HG02970 (cell line): ENCODE results near the gene CHST11.

Experiments used
- ATAC-seq: cut with Tn5 transposase; IDR thresholded peaks from one replicate; pipeline ENCODE4 v1.9.1; 2021; ENCODE audit warnings: mild to moderate bottlenecking, moderate library complexity, moderate number of reproducible peaks; ENCODE audit not compliant: unreplicated experiment, low FRiP score

The CHST11 gene

DNA sequence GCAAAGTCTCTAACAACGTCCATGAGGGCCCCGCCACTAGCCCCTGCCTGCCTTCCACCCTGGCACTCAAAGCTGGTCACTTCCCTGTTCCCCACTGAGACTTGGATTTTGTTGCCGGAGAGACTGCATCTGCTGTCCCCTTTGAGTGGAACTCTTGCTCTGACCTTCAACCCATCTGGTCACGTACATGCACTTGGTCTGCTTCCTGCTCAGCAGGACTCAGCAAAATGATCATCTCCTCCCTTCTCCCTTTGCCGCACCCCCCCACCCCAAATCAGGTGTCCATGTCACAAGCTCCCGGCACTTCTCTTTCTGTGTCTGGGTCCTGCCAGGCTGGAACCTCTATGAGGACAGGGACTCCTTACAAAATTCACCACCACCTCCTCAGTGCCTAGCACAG is 180.9 kb downstream of the CHST11 start:
- no peak for ATAC-seq

DNA sequence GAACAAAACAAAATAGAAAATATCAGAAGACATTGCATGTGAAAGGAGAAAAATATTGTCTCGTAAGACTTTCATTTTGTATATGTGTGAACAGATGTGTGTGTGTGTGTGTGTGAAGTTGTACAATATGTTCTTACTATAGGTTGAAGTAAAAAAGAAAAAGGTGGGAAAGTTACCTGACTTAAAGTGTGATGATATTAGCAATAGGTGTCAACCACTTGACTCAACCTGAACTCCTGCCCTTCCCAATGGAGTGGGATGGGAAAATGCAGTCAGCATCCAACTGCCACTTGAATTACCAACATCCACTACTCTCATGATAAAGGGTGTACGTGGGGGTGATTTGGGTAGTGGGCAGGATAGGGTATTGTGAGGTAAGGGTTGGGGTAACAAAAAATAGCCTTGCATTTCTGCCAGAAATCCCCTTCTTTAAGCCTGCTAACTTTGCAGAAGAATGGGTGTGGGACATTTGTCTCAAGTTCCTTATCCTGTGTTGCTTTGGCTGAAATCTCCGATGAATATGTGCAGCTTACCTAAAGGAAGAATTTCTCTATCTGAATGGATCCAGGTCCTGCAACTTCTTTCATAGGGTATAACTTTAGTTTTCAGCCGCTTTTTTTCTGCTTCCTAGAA is 181.6 kb downstream of the CHST11 start:
- no peak for ATAC-seq

DNA sequence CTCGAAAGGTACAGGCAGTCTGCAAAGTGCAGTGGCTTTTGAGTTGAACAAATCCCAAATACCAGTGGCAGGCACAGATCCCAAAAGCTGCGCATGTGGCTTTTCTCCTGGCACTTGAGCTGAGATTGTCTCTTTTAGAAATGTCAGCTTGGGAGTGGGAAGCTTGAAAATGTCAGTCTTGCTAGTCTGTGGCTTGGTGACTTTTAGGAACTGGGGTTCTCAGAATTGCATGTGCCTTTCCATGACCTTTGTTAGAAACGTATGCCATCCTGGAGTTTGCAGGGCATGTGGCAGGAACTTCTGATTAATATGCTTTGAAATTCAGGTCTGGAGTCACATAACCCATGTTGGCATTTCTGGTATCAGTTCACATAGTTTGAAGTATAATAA is 182.1 kb downstream of the CHST11 start:
- ATAC-seq, result no peak

DNA sequence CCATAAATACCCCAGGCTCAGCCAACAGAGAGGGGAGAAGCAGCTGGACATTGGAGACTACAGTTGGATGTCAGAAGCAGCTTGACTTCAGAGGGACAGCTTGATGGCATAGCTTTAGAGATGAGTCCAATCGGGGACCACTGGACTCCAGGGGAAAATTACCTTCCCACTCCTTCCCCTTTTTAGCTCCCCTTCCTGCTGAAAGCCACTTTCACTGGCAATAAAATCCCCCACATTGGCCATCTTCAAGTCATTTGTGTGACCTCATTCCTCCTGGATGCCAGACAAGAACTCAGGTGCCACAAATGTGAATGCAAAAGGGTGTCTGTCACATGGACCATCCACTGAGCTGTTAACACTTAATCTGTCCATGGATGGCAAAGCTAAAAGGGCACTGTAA is 184.2 kb downstream of the CHST11 start:
- ATAC-seq, result no peak

DNA sequence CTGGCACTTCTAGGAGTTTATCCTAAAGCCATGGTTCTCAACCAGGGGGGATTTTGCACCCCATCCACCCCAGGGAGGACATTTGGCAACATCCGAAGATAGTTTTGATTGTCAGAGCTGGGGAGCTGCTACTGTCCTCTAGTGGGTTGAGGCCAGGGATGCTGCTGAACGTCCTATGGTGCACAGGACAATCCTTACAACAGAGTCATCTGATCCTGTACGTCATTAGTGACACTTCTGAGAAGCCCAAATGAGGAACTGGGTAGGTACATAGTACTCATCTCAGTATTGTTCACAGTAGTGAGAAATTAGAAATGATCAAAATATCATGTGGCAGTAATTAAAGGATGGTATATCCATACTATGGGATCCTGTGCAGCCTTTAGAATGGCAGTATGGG is 185.1 kb downstream of the CHST11 start:
- ATAC-seq, result peak; percentile 64

DNA sequence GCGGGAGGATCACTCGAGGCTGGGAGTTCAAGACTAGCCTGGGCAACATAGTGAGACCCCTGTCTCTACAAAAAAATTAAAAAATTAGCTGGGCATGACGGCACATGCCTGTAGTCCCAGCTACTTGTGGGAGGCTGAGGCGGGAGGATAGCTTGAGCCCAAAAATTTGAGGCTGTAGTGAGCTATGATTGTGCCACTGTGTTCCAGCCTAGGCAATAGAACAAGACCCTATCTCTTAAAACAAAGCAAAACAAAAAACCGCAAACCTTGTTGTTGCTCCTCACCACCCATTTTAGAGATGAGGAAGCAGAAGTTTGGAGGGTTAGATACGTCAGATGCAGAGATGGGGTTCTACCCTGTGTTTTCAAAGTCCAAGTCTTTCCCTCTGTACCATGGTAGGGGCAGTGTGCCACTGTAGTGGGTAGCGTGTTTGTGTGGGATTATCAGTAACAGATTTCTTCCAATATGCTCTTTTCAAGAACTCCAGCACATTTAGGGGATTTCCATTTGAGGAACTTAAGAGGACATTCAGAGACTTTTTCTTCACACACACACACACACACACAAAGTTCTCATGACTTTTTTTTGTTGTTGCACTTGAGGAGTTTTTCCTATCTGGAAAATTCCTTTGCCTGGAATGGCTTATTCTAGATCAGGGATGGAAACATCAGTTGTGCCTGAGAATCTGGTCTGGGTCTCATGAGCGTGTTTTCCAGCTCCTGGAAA is 186.5 kb downstream of the CHST11 start:
- no peak for ATAC-seq

DNA sequence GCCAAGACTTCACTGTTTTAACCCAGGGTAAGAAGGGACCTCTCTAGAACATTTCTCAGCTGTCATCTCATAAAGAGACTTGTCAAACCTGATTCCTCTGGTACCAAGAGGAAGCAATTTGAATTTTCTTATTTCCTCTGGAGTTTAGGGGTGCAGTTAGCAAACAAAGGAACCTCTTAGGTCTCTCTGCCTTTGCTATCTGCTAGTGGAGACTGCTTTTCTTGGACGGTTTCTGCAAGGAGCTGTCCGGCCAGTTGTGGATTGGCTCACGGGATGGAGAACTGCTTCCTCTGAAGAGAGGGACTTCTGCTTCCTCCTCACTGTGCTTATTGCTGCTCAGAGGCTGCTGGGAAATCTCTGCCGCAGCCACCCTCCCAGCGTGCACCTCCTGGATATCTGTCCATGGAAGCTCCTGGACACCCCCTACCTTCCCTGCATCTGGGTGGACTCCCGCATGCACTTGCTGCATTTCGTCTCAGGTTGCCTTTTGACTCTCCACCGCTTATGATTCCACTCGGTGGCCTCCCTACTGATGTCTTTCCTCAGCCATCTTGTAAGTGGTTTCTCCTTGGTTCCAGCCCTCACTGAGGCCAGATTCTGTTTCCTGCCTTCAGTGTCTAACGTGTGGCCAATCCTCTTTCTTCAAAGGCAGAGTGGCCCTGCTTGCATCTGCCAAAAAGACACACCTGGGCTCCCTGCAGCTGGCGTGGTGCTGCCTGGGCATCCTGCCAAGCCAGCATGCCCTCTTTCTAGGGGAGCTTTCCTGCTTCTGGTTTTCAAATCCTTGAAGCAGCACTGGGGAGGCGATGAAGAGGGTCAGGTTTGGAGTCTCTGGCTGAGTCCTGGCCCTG is 187.3 kb downstream of the CHST11 start:
- no peak for ATAC-seq

DNA sequence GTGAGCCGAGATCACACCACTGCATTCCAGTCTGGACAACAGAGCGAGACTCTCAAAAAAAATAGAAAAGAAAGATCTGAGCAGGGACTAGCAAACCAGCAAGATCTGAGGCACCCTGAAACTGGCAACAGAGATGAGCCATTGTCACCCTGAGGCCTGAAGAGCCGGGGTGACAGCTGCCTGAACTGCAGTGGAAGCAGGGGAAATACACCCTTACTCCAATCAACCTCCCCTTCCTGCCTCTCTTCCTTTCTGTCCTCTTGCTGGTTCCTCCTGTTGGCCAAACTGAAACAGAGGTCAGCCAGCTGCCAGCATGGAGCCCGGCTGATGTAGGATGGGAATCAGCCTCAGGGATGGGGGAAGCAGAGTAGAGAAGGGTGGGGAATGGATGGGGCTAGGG is 192.0 kb downstream of the CHST11 start:
- no peak for ATAC-seq

DNA sequence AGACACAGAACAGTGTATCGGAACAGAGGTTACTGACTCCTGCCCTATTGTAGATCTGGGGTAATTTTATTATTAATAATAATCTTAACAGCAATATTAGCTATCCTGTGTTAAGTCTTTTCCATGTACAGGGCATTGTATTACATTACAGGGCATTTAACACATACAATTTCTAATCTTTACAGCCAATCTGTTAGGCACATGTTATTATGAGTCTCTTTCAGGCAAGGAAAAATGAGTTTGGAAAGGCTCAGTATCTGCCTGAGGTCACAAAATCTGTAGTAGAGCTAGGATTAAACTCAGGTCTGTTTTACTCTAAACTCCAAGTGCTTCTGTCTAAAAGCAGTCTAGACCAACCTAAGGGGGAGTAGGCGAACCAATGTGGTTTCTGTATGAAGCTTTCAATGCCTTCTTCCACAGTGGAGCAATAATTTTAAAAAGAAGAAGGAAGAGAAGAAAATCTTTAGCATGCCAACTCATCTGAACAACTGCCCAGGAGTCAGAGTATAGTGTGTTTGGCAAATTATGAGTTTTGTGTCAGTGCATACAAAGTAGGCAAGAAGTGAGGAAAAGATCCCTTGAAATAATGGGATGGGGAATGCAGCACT is 192.6 kb downstream of the CHST11 start:
- ATAC-seq, result no peak

DNA sequence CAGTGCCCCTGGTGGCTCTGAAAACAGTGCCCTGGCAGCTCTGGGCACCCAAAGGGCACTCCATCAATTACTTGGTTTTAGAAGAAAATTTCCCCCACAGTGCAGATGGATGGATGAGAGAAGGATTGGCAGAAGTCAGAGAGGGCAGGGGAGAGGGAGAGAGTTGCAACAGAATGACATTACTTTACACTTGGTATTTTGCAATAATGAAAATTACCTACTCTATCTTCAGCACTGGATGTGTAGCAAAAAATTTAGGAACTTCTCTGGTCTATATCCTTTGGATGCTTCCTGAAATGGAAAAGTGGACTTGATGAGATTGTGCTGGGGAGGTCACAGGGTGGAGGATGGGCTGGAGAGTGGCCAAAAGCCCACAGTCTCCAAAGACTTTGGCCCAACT is 193.2 kb downstream of the CHST11 start:
- ATAC-seq, result no peak

DNA sequence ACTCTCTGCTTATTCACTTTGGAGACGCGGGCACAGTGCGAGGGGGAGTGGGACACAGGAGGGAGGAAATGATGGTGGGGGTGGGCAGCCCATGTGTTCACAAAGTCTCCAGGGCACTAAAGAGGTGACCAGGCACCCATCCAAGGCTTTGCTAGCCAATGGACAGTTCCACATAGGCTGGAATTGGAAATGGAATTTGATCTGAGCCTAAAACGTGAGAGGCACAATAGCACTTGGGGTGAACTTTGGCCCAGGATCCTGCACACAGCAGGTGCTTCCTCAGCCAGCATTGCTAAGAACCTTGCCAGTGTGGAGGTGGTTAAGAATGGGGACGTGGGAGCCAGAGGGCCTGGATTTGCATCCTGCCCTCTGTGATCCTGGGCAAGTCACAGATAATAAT is 193.8 kb downstream of the CHST11 start:
- no peak for ATAC-seq

DNA sequence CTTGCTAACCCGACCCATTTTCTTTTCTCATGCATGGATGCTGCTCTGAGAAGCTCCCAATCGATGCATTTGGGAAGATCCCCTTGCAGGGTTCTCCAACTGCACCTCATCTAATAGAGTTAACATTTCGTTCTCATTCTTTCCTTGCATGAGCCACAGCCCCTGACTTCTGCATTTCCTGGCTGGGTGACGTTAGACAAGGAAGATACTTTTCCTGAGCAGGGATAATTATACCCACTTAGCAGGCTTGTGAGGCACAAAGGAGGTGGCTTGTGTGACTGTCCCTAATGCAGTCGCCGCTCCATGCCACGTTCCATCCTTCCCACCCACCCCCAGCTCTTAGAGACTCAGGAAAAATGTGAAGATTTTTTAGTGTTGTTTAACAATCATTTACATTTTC is 195.1 kb downstream of the CHST11 start:
- ATAC-seq, result no peak

DNA sequence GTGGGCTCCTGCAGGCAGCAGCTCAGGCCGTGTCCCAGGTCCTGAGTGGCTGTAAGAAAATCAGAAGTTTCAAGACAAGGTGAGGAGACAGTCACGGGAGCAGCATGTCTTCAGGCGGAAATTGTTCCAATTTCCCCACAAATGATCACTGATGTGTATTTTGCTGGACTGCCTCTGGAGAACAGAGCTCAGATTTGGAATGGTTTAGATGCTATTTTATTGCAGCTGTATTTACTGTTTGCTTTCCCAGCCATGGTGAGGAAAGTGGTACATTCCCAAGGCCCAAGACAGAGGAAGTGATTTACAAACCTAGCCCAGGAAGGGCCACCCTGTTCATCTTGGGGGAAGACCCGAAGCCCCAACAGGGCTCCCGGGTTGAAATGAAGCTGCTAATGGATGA is 195.6 kb downstream of the CHST11 start:
- no peak for ATAC-seq

DNA sequence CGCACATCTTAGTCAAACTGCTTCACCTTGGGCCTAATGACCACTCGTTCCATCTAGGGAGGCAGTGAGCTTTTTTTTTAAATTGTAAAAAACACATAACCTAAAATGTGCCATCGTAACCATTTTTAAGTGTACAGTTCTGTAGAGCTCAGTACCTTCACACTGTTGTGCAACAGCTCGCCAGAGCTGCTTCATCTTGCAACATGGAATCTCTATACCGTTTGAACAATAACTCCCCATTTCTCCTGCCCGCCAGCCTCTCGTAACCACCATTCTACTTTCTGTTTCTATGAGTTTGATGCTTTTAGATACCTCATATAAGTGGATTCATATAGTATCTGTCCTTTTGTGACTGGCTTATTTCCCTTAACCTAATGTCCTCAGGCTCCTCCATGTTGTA is 196.2 kb downstream of the CHST11 start:
- no peak for ATAC-seq

DNA sequence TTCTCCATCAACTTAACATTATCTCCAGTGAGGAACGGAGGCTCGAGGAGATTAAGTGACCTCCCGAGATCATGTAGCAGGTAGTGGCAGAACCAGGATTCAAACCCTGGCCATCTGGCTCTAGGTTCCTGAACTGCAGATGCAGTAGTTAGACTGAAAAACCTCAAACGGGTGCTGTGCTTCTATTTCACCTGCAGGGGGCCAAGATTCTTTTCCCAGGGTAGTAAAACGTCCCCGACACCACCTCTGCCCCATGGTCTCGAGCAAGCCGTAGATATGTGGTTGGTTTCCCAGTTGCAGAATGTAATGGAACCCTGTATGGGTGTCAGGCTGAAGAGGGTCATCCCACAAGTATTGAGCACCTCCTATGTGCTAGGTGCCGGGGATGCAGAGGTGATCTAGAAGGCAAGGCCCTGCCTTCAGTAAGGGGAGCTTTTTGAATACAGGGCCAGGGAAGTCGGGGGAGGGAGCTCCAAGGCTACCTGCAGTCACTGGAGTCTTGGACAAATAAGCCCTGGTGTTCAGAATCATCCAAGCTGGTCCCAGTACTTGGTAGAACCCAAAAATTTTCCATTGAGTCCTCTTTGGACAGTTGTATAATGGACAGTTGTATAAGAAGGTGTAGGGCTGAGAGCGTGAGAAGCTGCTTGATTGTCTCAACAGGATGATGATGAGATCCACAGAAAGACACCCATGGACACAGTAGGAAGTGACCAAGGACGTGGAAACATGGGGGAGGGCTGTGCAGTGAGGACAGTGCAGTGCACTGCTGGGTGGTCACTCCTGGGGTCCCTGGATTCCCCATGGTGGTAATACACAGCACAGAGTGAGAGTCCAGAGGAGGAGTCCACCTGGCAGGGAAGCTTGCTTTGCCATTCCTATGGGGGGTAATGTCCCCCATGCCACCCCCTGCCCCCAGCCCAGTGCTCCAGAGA is 197.2 kb downstream of the CHST11 start:
- ATAC-seq, result no peak

DNA sequence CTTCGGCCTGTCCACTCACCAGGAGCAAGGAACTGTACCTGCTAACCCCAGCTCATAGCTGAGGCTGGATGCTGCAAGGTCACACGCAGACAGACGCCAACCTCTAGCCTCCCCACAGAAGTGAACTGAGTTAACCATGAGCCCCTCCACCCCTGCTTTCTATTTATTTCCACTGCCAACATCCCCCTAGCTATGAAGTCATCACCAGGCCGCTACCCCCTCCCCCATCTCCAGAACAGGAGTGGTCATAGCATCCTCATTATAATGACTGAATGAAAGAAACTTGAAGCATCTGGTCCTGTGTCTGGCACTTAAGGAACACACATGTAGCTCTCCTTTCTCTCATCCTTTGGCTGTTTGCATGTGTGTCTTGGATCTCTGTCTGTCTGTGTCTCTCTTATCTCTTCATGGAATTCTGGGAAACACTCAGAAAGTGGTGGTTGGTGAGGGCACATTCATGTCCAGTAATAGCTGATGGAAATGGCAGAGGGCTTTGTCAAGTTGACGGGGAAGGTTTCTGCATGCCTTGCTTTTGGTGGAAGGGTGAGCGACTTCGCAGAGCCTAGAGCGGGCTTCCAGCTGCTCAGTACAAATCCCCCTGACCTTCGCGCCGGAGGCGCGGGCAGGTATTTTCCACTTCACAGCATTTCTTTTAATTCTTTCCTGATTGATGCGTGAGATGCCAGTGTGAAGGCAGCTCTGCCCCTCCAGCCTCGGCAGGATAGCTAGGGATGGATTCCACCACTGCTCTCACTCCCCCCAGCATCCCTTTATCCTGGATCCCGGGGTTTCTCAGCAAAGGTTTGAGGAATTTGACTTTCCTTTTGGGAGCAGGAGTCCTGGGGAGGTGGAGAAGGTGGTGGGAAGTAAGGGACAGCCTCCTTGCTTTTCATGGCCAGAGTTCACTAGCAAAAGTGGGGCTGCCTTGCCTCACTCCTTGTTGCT is 198.2 kb downstream of the CHST11 start:
- no peak for ATAC-seq

DNA sequence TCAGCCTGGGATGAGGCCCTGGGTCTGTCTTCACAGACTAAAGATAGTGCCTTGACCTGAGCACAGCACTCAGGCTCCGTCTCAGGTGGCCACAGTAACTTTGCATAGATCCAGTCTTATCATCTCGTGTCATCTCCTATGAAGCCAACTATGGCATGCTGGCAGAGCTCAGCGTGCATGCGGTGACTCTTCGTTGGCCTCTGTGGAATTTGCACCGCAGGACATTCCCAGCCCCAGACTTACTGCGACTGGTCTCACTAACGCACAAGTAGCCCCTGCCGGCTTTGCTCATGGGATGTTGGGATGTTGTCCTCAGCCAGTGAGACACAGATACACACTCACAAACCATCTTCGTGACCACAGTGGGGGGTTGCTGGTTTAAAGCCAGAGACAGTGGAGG is 199.6 kb downstream of the CHST11 start:
- ATAC-seq, result no peak

DNA sequence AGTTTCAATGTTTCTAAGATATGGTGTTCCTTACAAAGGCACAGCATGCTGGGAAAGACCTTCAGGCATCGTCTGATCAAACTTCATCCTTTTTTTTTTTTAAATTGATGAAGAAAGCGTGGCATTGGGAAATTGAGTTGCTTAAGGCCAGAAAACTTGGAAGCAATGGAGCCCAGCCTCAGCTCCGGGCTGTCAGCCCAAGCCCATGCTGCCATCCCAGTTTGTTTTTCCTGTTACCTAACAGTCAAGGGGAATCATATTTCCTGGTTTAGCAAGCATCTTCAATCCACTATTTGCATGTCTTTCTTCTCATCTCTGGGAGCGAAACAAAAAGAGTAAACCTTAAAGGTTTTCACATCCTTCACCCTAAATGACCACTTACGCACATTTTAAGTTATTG is 200.2 kb downstream of the CHST11 start:
- ATAC-seq, result no peak
